PC-3 (cell line): Measurements from ENCODE around the gene RNLS. TPM values are rescaled to one million over a fixed set of nuclear protein-coding genes. Genes with fewer than 3 reads are reported as not detected.

Source experiments
- ATAC-seq: fragments of 200-7000 bp; cut with Tn5 transposase; 2 replicates; pipeline ENCODE4 v1.9.1; 2020; ENCODE audit warnings: mild to moderate bottlenecking, moderate library complexity
- BruUV-seq: library from RNA; stranded (reverse); fragments of 400-500 nt; replicated peaks from 2 replicates; lab custom pipeline; 2021; lab: Mats Ljungman, UMichigan
- CTCF ChIA-PET: fragments of 300-600 bp; sonication (Branson Sonifier 250); formaldehyde crosslinking; loops from one replicate; lab custom pipeline; 2022; ENCODE audit warnings: antibody characterized with exemption; lab: Charles Lee
- POLR2A ChIA-PET: fragments of 300-600 bp; sonication (Branson Sonifier 250); formaldehyde crosslinking; loops from one replicate; lab custom pipeline; 2022; ENCODE audit warnings: antibody characterized with exemption; ENCODE audit not compliant: unreplicated experiment; lab: Charles Lee
- DNase-seq: peaks from one replicate; pipeline ENCODE4 v3.0.0-alpha.2; 2015
- H2AFZ ChIP-seq: fragments of 300-600 bp; sonication (generic); 2 replicates; pipeline ENCODE4 v1.6.0; 2016; ENCODE audit warnings: antibody characterized with exemption, low read length
- H3F3A ChIP-seq: fragments of 300-600 bp; sonication (generic); one replicate; pipeline ENCODE4 v1.6.0; 2017; ENCODE audit warnings: antibody characterized with exemption, low read length, control low read depth, mild to moderate bottlenecking; ENCODE audit not compliant: unreplicated experiment
- H3K27ac ChIP-seq: fragments of 300-600 bp; sonication (generic); 2 replicates; pipeline ENCODE4 v1.5.1; 2016; ENCODE audit warnings: mild to moderate bottlenecking, low read length
- H3K27me3 ChIP-seq: fragments of 300-600 bp; sonication (generic); 2 replicates; pipeline ENCODE4 v1.6.1; 2016; ENCODE audit warnings: low read length, mixed read lengths
- H3K36me3 ChIP-seq: fragments of 300-600 bp; sonication (generic); 2 replicates; pipeline ENCODE4 v1.6.1; 2016; ENCODE audit warnings: low read depth, mixed run types, low read length, mixed read lengths
- H3K4me1 ChIP-seq: fragments of 300-600 bp; sonication (generic); 2 replicates; pipeline ENCODE4 v1.5.1; 2016; ENCODE audit warnings: low read length; ENCODE audit not compliant: insufficient read depth
- H3K4me2 ChIP-seq: fragments of 300-600 bp; sonication (generic); 2 replicates; pipeline ENCODE4 v1.6.0; 2016; ENCODE audit warnings: low read length
- H3K4me3 ChIP-seq: fragments of 300-600 bp; sonication (generic); 2 replicates; pipeline ENCODE4 v1.5.1; 2016; ENCODE audit warnings: mild to moderate bottlenecking, low read length, mixed read lengths
- H3K79me2 ChIP-seq: fragments of 300-600 bp; sonication (generic); 2 replicates; pipeline ENCODE4 v1.6.1; 2017; ENCODE audit warnings: low read length, mixed read lengths
- H3K9ac ChIP-seq: fragments of 300-600 bp; sonication (generic); 2 replicates; pipeline ENCODE4 v1.6.0; 2016; ENCODE audit warnings: mild to moderate bottlenecking, low read length
- H3K9me2 ChIP-seq: fragments of 300-600 bp; sonication (generic); replicated peaks from 2 replicates; pipeline ENCODE4 v1.6.1; 2016; ENCODE audit warnings: mixed run types, low read length, mixed read lengths
- H3K9me3 ChIP-seq: fragments of 300-600 bp; sonication (generic); 2 replicates; pipeline ENCODE4 v1.6.1; 2016; ENCODE audit warnings: low read length, mixed read lengths
- H4K20me1 ChIP-seq: fragments of 300-600 bp; sonication (generic); 2 replicates; pipeline ENCODE4 v1.6.1; 2016; ENCODE audit warnings: low read length, mixed read lengths
- EZH2 ChIP-seq: fragments of 300-600 bp; sonication (generic); IDR thresholded peaks from one replicate; pipeline ENCODE4 v1.6.1; 2017; ENCODE audit warnings: antibody characterized with exemption, mild to moderate bottlenecking, low read length; ENCODE audit not compliant: unreplicated experiment
- EZH2phosphoT487 ChIP-seq: fragments of 300-600 bp; sonication (generic); IDR thresholded peaks from 2 replicates; pipeline ENCODE4 v1.6.1; 2018; ENCODE audit warnings: mild to moderate bottlenecking, antibody characterized with exemption, low read length, borderline replicate concordance
- intact Hi-C: fragments of 100-400 bp; cut with micrococcal nuclease; formaldehyde crosslinking; loops from 2 replicates; pipeline ENCODE4 v1.9.0; 2023
- total RNA-seq: library from RNA; depleted of rRNA; stranded (reverse); fragments of >200 nt; gene quantifications from 2 replicates; pipeline ENCODE4 v1.2.3, GENCODE V29; 2014
- TF ChIP-seq, protein P1 (sequence below): fragments of 300-600 bp; sonication (generic); conservative IDR thresholded peaks from 2 replicates; pipeline ENCODE4 v1.5.1; 2017; ENCODE audit warnings: antibody characterized with exemption, low read depth, mild to moderate bottlenecking, low read length

The RNLS gene
- total RNA-seq, 1 experiment from 2014 or later: not detected

DNA sequence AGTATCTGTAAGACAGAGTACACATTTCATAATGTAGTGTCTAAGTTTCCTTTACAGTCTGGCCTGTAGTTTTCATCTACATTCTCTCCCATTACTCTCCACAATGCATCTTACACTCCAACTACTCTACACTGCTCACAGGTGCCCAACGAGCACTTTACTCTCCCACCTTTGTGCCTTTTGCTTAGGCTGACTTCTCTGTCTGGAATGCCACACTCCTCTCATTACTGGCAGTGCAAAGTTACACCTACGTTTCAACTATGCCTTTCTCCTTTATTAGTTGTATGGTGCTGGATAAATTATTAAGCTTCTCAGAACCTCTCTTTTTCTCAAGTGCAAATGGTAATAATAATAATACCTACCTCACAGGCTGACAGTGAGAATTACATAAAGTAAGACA, 70.5 kb downstream of the RNLS start:
- H3K4me3 ChIP-seq: no peak overlapping the region
- CTCF ChIA-PET: no interaction called here
- no peaks in the 10 kb centered on the region for H3F3A ChIP-seq
- no peak overlapping the region for H2AFZ ChIP-seq
- no peaks in the 10 kb centered on the region for H3K9me3 ChIP-seq
- no peak overlapping the region for H3K9ac ChIP-seq
- no TSS peak for BruUV-seq
- H3K27ac ChIP-seq: no peak overlapping the region
- TF ChIP-seq EZH2phosphoT487 (no peak), EZH2 (no peak)
- TF ChIP-seq, protein P1, sequence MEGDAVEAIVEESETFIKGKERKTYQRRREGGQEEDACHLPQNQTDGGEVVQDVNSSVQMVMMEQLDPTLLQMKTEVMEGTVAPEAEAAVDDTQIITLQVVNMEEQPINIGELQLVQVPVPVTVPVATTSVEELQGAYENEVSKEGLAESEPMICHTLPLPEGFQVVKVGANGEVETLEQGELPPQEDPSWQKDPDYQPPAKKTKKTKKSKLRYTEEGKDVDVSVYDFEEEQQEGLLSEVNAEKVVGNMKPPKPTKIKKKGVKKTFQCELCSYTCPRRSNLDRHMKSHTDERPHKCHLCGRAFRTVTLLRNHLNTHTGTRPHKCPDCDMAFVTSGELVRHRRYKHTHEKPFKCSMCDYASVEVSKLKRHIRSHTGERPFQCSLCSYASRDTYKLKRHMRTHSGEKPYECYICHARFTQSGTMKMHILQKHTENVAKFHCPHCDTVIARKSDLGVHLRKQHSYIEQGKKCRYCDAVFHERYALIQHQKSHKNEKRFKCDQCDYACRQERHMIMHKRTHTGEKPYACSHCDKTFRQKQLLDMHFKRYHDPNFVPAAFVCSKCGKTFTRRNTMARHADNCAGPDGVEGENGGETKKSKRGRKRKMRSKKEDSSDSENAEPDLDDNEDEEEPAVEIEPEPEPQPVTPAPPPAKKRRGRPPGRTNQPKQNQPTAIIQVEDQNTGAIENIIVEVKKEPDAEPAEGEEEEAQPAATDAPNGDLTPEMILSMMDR: no peak
- H3K27me3 ChIP-seq: no peaks in the 10 kb centered on the region
- H3K79me2 ChIP-seq: no peaks in the 10 kb centered on the region
- no peak for ATAC-seq
- intact Hi-C loops: no loop called here
- H4K20me1 ChIP-seq: no peaks in the 10 kb centered on the region
- no peaks in the 10 kb centered on the region for H3K9me2 ChIP-seq
- H3K4me2 ChIP-seq: no peak overlapping the region
- POLR2A ChIA-PET: no interaction called here
- H3K4me1 ChIP-seq: no peaks in the 10 kb centered on the region
- no peaks in the 10 kb centered on the region for H3K36me3 ChIP-seq
- DNase-seq: no peak

DNA sequence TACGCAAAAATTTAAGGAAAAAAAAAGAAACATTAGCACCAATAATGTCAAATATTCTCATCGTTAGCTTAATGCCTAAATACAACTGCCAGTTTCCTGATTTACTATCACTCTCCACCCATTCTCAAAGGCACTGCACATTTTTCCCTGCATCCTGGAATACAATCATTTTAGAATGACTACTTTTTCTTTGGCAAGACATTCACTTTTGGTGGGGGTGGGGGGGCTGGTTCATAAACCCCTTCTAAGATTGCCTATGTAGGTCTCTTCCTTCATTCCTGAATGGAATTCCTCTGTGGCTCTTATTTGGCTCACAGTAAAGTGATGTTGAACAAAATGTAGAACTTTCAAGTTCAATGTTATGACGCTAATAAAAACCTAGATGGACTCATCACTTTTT, 74.3 kb downstream of the RNLS start:
- Histone ChIP-seq H3K27me3 (no peaks in the 10 kb centered on the region), H3K27ac (no peak overlapping the region), H3K36me3 (no peaks in the 10 kb centered on the region), H3K4me2 (no peak overlapping the region), H3F3A (no peaks in the 10 kb centered on the region), H3K9ac (no peak overlapping the region), H3K9me3 (no peaks in the 10 kb centered on the region), H3K79me2 (no peaks in the 10 kb centered on the region), H3K4me3 (no peak overlapping the region), H4K20me1 (no peaks in the 10 kb centered on the region), H3K9me2 (no peaks in the 10 kb centered on the region), H3K4me1 (no peaks in the 10 kb centered on the region), H2AFZ (no peak overlapping the region)
- no TSS peak for BruUV-seq
- DNase-seq (no peak), ATAC-seq (no peak)
- TF ChIP-seq, protein P1: no peak
- no peak for TF ChIP-seq EZH2phosphoT487
- TF ChIP-seq EZH2: no peak
- ChIA-PET CTCF (no interaction called here), POLR2A (no interaction called here)
- intact Hi-C loops: no loop called here

DNA sequence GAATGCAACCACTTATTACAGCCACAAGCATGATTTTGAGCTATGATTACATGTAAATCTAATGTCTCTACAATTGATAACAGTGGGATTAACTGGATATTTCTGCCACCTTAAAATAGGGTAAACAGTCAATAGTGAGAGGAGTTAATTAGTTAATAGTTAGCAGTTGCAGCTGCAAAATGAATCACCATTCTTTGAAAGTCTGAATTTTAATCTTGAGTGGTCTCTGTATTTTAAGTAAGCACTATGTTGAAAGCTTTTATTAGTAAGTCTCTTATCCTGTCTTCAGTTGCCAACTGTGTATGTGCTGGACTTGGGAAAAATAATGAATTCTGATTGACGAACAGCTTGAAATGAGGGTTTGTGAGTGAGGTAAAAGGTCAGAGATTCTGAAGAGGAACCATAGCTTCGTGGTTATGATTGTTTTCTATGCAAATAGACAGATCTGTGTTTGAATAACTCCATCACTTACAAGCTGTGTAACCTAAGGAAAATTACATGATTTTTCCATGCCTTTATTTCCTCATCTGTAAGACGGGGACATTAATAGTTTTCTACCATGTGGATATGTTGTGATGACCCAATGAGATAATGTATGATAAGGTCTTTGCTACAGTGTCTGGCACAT, 75.2 kb downstream of the RNLS start:
- H3K4me2 ChIP-seq: no peak overlapping the region
- no peaks in the 10 kb centered on the region for H3F3A ChIP-seq
- POLR2A ChIA-PET: no interaction called here
- no peaks in the 10 kb centered on the region for H3K9me3 ChIP-seq
- no peaks in the 10 kb centered on the region for H3K79me2 ChIP-seq
- H3K4me3 ChIP-seq: no peak overlapping the region
- no peak for ATAC-seq
- no peaks in the 10 kb centered on the region for H3K27me3 ChIP-seq
- no peaks in the 10 kb centered on the region for H4K20me1 ChIP-seq
- CTCF ChIA-PET: no interaction called here
- intact Hi-C loops: no loop called here
- H3K9ac ChIP-seq: no peak overlapping the region
- no peak overlapping the region for H2AFZ ChIP-seq
- DNase-seq: no peak
- no peaks in the 10 kb centered on the region for H3K36me3 ChIP-seq
- no peak overlapping the region for H3K27ac ChIP-seq
- no peak for TF ChIP-seq EZH2phosphoT487
- no peaks in the 10 kb centered on the region for H3K9me2 ChIP-seq
- no TSS peak for BruUV-seq
- H3K4me1 ChIP-seq: no peaks in the 10 kb centered on the region
